ENCODE results near the gene SYCP1. TPM values are rescaled to one million over a fixed set of nuclear protein-coding genes. Genes with fewer than 3 reads are reported as not detected.
A peak's percentile ranks its signal among the peaks of the same experiment; 100 is the strongest.

Gene SYCP1, protein sequence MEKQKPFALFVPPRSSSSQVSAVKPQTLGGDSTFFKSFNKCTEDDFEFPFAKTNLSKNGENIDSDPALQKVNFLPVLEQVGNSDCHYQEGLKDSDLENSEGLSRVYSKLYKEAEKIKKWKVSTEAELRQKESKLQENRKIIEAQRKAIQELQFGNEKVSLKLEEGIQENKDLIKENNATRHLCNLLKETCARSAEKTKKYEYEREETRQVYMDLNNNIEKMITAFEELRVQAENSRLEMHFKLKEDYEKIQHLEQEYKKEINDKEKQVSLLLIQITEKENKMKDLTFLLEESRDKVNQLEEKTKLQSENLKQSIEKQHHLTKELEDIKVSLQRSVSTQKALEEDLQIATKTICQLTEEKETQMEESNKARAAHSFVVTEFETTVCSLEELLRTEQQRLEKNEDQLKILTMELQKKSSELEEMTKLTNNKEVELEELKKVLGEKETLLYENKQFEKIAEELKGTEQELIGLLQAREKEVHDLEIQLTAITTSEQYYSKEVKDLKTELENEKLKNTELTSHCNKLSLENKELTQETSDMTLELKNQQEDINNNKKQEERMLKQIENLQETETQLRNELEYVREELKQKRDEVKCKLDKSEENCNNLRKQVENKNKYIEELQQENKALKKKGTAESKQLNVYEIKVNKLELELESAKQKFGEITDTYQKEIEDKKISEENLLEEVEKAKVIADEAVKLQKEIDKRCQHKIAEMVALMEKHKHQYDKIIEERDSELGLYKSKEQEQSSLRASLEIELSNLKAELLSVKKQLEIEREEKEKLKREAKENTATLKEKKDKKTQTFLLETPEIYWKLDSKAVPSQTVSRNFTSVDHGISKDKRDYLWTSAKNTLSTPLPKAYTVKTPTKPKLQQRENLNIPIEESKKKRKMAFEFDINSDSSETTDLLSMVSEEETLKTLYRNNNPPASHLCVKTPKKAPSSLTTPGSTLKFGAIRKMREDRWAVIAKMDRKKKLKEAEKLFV
- total RNA-seq: not detected in 2 replicates
- not detected in 2 replicates for polyA plus RNA-seq

GRCh38 chr1:114854693-114855320 lies at the start of gene SYCP1:
Gene SYCP1, plus strand, starts transcription at chr1:114854863. Its CDS starts 602 bp downstream, at chr1:114855465.
- H2AFZ ChIP-seq: no peak within 1 kb of the TSS
- no peak for DNase-seq (ENCODE audit: low spot score)
- peak within 1 kb of the TSS; percentile 62 for H3K4me2 ChIP-seq
- H3K4me1 ChIP-seq (ENCODE audit: insufficient read depth): no peaks in the 10 kb centered on the region
- no peak within 1 kb of the TSS for H3K27ac ChIP-seq
- no peaks in the 10 kb centered on the region for H3K79me2 ChIP-seq
- peaks cover 24% of the 10 kb centered on the region for H3K27me3 ChIP-seq
- TF ChIP-seq, protein P1, sequence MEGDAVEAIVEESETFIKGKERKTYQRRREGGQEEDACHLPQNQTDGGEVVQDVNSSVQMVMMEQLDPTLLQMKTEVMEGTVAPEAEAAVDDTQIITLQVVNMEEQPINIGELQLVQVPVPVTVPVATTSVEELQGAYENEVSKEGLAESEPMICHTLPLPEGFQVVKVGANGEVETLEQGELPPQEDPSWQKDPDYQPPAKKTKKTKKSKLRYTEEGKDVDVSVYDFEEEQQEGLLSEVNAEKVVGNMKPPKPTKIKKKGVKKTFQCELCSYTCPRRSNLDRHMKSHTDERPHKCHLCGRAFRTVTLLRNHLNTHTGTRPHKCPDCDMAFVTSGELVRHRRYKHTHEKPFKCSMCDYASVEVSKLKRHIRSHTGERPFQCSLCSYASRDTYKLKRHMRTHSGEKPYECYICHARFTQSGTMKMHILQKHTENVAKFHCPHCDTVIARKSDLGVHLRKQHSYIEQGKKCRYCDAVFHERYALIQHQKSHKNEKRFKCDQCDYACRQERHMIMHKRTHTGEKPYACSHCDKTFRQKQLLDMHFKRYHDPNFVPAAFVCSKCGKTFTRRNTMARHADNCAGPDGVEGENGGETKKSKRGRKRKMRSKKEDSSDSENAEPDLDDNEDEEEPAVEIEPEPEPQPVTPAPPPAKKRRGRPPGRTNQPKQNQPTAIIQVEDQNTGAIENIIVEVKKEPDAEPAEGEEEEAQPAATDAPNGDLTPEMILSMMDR (IDR thresholded peaks at IDR 0.05; ENCODE audit: poor library complexity): no peak
- no peak for TF ChIP-seq EZH2 (IDR thresholded peaks at IDR 0.05; ENCODE audit: borderline replicate concordance)
- no peak for TF ChIP-seq EZH2phosphoT487 (IDR thresholded peaks at IDR 0.05; ENCODE audit: low read depth, severe bottlenecking, unreplicated experiment)
- no peak within 1 kb of the TSS for H3K4me3 ChIP-seq
- 75% methylated on average over 40 of the region's 40 CpGs for WGBS (ENCODE audit: low lambda C conversion rate, missing lambda C conversion rate)
- no peaks in the 10 kb centered on the region for H3K36me3 ChIP-seq (replicated peaks; ENCODE audit: insufficient read depth, low read depth)
- no peaks in the 10 kb centered on the region for H4K20me1 ChIP-seq (ENCODE audit: insufficient read depth, poor library complexity, severe bottlenecking)
- H3K9me2 ChIP-seq (replicated peaks; ENCODE audit: insufficient read depth): no peaks in the 10 kb centered on the region
- H3K9me3 ChIP-seq (ENCODE audit: low read depth): no peaks in the 10 kb centered on the region

GRCh38 chr1:114819869-114820268 lies 34.8 kb upstream of the SYCP1 start:
- 69% methylated on average over 3 of the region's 3 CpGs for WGBS (ENCODE audit: low lambda C conversion rate, missing lambda C conversion rate)
- no peak overlapping the region for H3K4me3 ChIP-seq

GRCh38 chr1:114820392-114820791 lies 34.3 kb upstream of the SYCP1 start:
- no peak overlapping the region for H3K4me2 ChIP-seq
- TF ChIP-seq, protein P1 (IDR thresholded peaks at IDR 0.05; ENCODE audit: poor library complexity): no peak
- TF ChIP-seq EZH2 (IDR thresholded peaks at IDR 0.05; ENCODE audit: borderline replicate concordance) (no peak), EZH2phosphoT487 (IDR thresholded peaks at IDR 0.05; ENCODE audit: low read depth, severe bottlenecking, unreplicated experiment) (no peak)
- 92% methylated on average over 2 of the region's 2 CpGs for WGBS (ENCODE audit: low lambda C conversion rate, missing lambda C conversion rate)
- no peaks in the 10 kb centered on the region for H3K27me3 ChIP-seq
- H3K27ac ChIP-seq: no peak overlapping the region
- H3K4me1 ChIP-seq (ENCODE audit: insufficient read depth): no peaks in the 10 kb centered on the region
- no peak overlapping the region for H3K4me3 ChIP-seq
- H3K9me2 ChIP-seq (replicated peaks; ENCODE audit: insufficient read depth): no peaks in the 10 kb centered on the region
- no peak overlapping the region for H2AFZ ChIP-seq
- no peak for DNase-seq (ENCODE audit: low spot score)
- no peaks in the 10 kb centered on the region for H3K36me3 ChIP-seq (replicated peaks; ENCODE audit: insufficient read depth, low read depth)
- no peaks in the 10 kb centered on the region for H4K20me1 ChIP-seq (ENCODE audit: insufficient read depth, poor library complexity, severe bottlenecking)
- H3K79me2 ChIP-seq: no peaks in the 10 kb centered on the region
- no peaks in the 10 kb centered on the region for H3K9me3 ChIP-seq (ENCODE audit: low read depth)

More at GRCh38 chr1:114819869-114820268, 34.8 kb upstream of the SYCP1 start:
- H3K27me3 ChIP-seq: no peaks in the 10 kb centered on the region
- H3K36me3 ChIP-seq (replicated peaks; ENCODE audit: insufficient read depth, low read depth): no peaks in the 10 kb centered on the region
- DNase-seq (ENCODE audit: low spot score): no peak
- no peaks in the 10 kb centered on the region for H3K9me3 ChIP-seq (ENCODE audit: low read depth)
- no peak overlapping the region for H3K4me2 ChIP-seq
- H3K4me1 ChIP-seq (ENCODE audit: insufficient read depth): no peaks in the 10 kb centered on the region
- no peak overlapping the region for H2AFZ ChIP-seq
- no peak overlapping the region for H3K27ac ChIP-seq
- no peaks in the 10 kb centered on the region for H3K79me2 ChIP-seq
- no peaks in the 10 kb centered on the region for H3K9me2 ChIP-seq (replicated peaks; ENCODE audit: insufficient read depth)
- H4K20me1 ChIP-seq (ENCODE audit: insufficient read depth, poor library complexity, severe bottlenecking): no peaks in the 10 kb centered on the region
- no peak for TF ChIP-seq EZH2phosphoT487 (IDR thresholded peaks at IDR 0.05; ENCODE audit: low read depth, severe bottlenecking, unreplicated experiment)
- TF ChIP-seq EZH2 (IDR thresholded peaks at IDR 0.05; ENCODE audit: borderline replicate concordance): no peak
- TF ChIP-seq, protein P1 (IDR thresholded peaks at IDR 0.05; ENCODE audit: poor library complexity): no peak
